GM21390 (cell line): ENCODE measurements around the gene DPP10.
"Not testable (repeated sequence)": the region's sequence is repeated elsewhere in the genome, so short reads cannot be mapped to it uniquely, and the experiment has no call there.

ENCODE experiments used
- ATAC-seq: cut with Tn5 transposase; IDR thresholded peaks from one replicate; pipeline ENCODE4 v1.9.1; 2021; ENCODE audit not compliant: unreplicated experiment

DPP10 gene

GRCh38 chr2:115389024-115389423, 946.6 kb downstream of the DPP10 start:
- ATAC-seq: no peak

GRCh38 chr2:115389898-115390565, 947.6 kb downstream of the DPP10 start:
- ATAC-seq: no peak

- no peak for ATAC-seq
These were observed 954.1 kb downstream of the DPP10 start for GRCh38 chr2:115396579-115396978.

GRCh38 chr2:115400940-115401339, 958.5 kb downstream of the DPP10 start:
- no peak for ATAC-seq

- no peak for ATAC-seq
These were observed 970.1 kb downstream of the DPP10 start for GRCh38 chr2:115412501-115412900.

GRCh38 chr2:115413791-115414190, 971.4 kb downstream of the DPP10 start:
- ATAC-seq: no peak

- ATAC-seq: no peak
These were observed 972.0 kb downstream of the DPP10 start for GRCh38 chr2:115414466-115414865.

- ATAC-seq: no peak
These were observed 979.7 kb downstream of the DPP10 start for GRCh38 chr2:115422004-115422634.

GRCh38 chr2:115427436-115427835, 985.0 kb downstream of the DPP10 start:
- ATAC-seq: no peak

GRCh38 chr2:115440746-115441145, 998.3 kb downstream of the DPP10 start:
- not testable (repeated sequence) for ATAC-seq

GRCh38 chr2:115443539-115444185, 1001.2 kb downstream of the DPP10 start:
- no peak for ATAC-seq

- ATAC-seq: no peak
These were observed 1017.6 kb downstream of the DPP10 start for GRCh38 chr2:115460008-115460407.

- ATAC-seq: no peak
These were observed 1038.3 kb downstream of the DPP10 start for GRCh38 chr2:115480741-115481140.

- no peak for ATAC-seq
These were observed 1039.4 kb downstream of the DPP10 start for GRCh38 chr2:115481842-115482241.

- ATAC-seq: no peak
These were observed 1041.2 kb downstream of the DPP10 start for GRCh38 chr2:115483666-115484065.

GRCh38 chr2:115484486-115484885, 1042.0 kb downstream of the DPP10 start:
- ATAC-seq: no peak

GRCh38 chr2:115484983-115485382, 1042.5 kb downstream of the DPP10 start:
- ATAC-seq: no peak

GRCh38 chr2:115491186-115491793, 1048.8 kb downstream of the DPP10 start:
- ATAC-seq: no peak

- ATAC-seq: no peak
These were observed 1062.9 kb downstream of the DPP10 start for GRCh38 chr2:115505331-115505730.

- ATAC-seq: no peak
These were observed 1078.3 kb downstream of the DPP10 start for GRCh38 chr2:115520727-115521126.

GRCh38 chr2:115524452-115524851, 1082.0 kb downstream of the DPP10 start:
- ATAC-seq: no peak

- ATAC-seq: no peak
These were observed 1087.2 kb downstream of the DPP10 start for GRCh38 chr2:115529627-115530026.
